ENCODE data around the gene ARMS2. TPM values are rescaled to one million over a fixed set of nuclear protein-coding genes. Genes with fewer than 3 reads are reported as not detected.

ARMS2 gene
- total and polyA plus RNA-seq, 2 of the 13 experiments (the other 11 are each of a cell fraction or from before 2014, with no cell fraction given): not detected

GRCh38 chr10:122487174-122487765 lies 32.8 kb downstream of the ARMS2 start:
- ChIA-PET CTCF (ENCODE audit: low intra/inter-chr PET ratio, low total read pairs) (no interaction called here), POLR2A (no interaction called here)
- H3K4me2 ChIP-seq (ENCODE audit: low read depth, low read length): no peak overlapping the region
- H3K9ac ChIP-seq (ENCODE audit: insufficient read depth, low read depth, low read length): no peak overlapping the region
- ATAC-seq (no peak), FAIRE-seq (no peak), DNase-seq (ENCODE audit: low spot score) (no peak)
- TF ChIP-seq MNT (IDR thresholded peaks at IDR 0.05): peak; percentile 72
- TF ChIP-seq HNF4G (IDR thresholded peaks at IDR 0.05; ENCODE audit: borderline replicate concordance, low read depth, low read length): no peak
- TF ChIP-seq HNF4G (CRISPR knock-in tag; IDR thresholded peaks at IDR 0.05; ENCODE audit: borderline replicate concordance, low read depth): no peak
- WGBS (ENCODE audit: low lambda C conversion rate): 32% methylated on average over 13 of the region's 16 CpGs
- no peak overlapping the region for H3K4me3 ChIP-seq (replicated peaks in 1 of 3; ENCODE audit: insufficient read depth in 1 of 3, low read depth in 2 of 3, low read length in 3 of 3)
- BruUV-seq (replicated peaks): no TSS peak
- no peak overlapping the region for H3K27ac ChIP-seq (ENCODE audit: extremely low read length, insufficient read depth, low read length)
- no peaks in the 10 kb centered on the region for H3K79me2 ChIP-seq (ENCODE audit: insufficient read depth, low read length)
- H3K36me3 ChIP-seq (replicated peaks in 1 of 2; ENCODE audit: control insufficient read depth in 1 of 2, insufficient read depth in 2 of 2, low read length in 2 of 2): no peaks in the 10 kb centered on the region
- H3K27me3 ChIP-seq (ENCODE audit: control insufficient read depth in 1 of 2, insufficient read depth in 2 of 2, low read length in 2 of 2): peaks cover 3 to 59% of the 10 kb centered on the region in 2 experiments; a peak in 4 of 5 replicates
- H2AFZ ChIP-seq (ENCODE audit: low read length): no peak overlapping the region
- no peaks in the 10 kb centered on the region for H4K20me1 ChIP-seq (ENCODE audit: insufficient read depth, low read length)
- H3K4me1 ChIP-seq (ENCODE audit: insufficient read depth, low read length): no peaks in the 10 kb centered on the region
- intact Hi-C loops (cut with micrococcal nuclease; ENCODE audit: unreplicated experiment): no loop called here
- in situ Hi-C loops (cut with HindIII; ENCODE audit: extremely low pct_ligation_motif_present, low pct_unique_long_range_greater_than_20kb): no loop called here
- no peaks in the 10 kb centered on the region for H3K9me3 ChIP-seq (ENCODE audit: low read length)

DNA sequence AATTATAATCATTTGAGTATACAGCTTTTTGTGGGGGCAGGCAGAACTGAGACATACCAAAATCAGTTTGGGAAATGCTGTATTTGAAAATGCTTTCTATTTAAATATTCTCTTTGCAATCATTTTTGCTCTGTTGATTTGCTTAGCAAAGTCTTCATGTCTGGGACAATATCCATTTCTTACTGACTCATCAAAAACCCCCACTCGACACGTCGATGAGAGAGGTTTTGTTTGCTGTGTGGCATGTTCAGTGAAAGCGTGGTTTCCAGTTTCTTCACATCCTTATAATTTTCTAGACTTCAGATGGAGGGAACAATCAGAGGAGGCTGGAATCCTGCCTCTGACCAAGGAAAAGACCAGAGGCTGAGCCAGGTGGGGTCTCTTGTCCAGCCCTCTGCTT lies 35.8 kb downstream of the ARMS2 start:
- H3K27me3 ChIP-seq (ENCODE audit: control insufficient read depth in 1 of 2, insufficient read depth in 2 of 2, low read length in 2 of 2): peaks cover 5 to 78% of the 10 kb centered on the region in 2 experiments; a peak in 4 of 5 replicates
- WGBS (ENCODE audit: low lambda C conversion rate): 21% methylated on average over 4 of the region's 4 CpGs
- no peak overlapping the region for H3K27ac ChIP-seq (ENCODE audit: extremely low read length, insufficient read depth, low read length)
- H3K79me2 ChIP-seq (ENCODE audit: insufficient read depth, low read length): no peaks in the 10 kb centered on the region
- POLR2A ChIA-PET: no interaction called here
- no peak overlapping the region for H3K4me3 ChIP-seq (replicated peaks in 1 of 3; ENCODE audit: insufficient read depth in 1 of 3, low read depth in 2 of 3, low read length in 3 of 3)
- H3K4me2 ChIP-seq (ENCODE audit: low read depth, low read length): no peak overlapping the region
- no peaks in the 10 kb centered on the region for H3K36me3 ChIP-seq (replicated peaks in 1 of 2; ENCODE audit: control insufficient read depth in 1 of 2, insufficient read depth in 2 of 2, low read length in 2 of 2)
- no peak overlapping the region for H2AFZ ChIP-seq (ENCODE audit: low read length)
- intact Hi-C loops (cut with micrococcal nuclease; ENCODE audit: unreplicated experiment): no loop called here
- BruUV-seq (replicated peaks): no TSS peak
- no peak overlapping the region for H3K9ac ChIP-seq (ENCODE audit: insufficient read depth, low read depth, low read length)
- CTCF ChIA-PET (ENCODE audit: low intra/inter-chr PET ratio, low total read pairs): no interaction called here
- in situ Hi-C loops (cut with HindIII; ENCODE audit: extremely low pct_ligation_motif_present, low pct_unique_long_range_greater_than_20kb): no loop called here
- no peak for TF ChIP-seq TBL1XR1 (IDR thresholded peaks at IDR 0.05; ENCODE audit: borderline replicate concordance, low read length, partially characterized antibody)
- TF ChIP-seq MAFF (IDR thresholded peaks at IDR 0.05; ENCODE audit: low read depth, low read length): peak; percentile 81
- TF ChIP-seq MAFK (conservative IDR thresholded peaks at IDR 0.05 in 1 of 2, IDR thresholded peaks at IDR 0.05 in 1 of 2; ENCODE audit: low read length in 2 of 2): peak; percentile 69 to 84; a peak in 3 of 4 replicates
- no peak for TF ChIP-seq THRA (CRISPR knock-in tag; IDR thresholded peaks at IDR 0.05; ENCODE audit: borderline replicate concordance)
- no peak for TF ChIP-seq ZNF776 (CRISPR knock-in tag; IDR thresholded peaks at IDR 0.05)
- no peak for TF ChIP-seq ZNF329 (CRISPR knock-in tag; IDR thresholded peaks at IDR 0.05; ENCODE audit: low read depth)
- no peak for TF ChIP-seq FOXA3 (CRISPR knock-in tag; IDR thresholded peaks at IDR 0.05)
- TF ChIP-seq POLR2AphosphoS2 (IDR thresholded peaks at IDR 0.05; ENCODE audit: low read depth, low read length): no peak
- TF ChIP-seq ZNF121 (CRISPR knock-in tag; IDR thresholded peaks at IDR 0.05): no peak
- no peak for FAIRE-seq
- no peaks in the 10 kb centered on the region for H3K4me1 ChIP-seq (ENCODE audit: insufficient read depth, low read length)
- H4K20me1 ChIP-seq (ENCODE audit: insufficient read depth, low read length): no peaks in the 10 kb centered on the region
- ATAC-seq: no peak
- H3K9me3 ChIP-seq (ENCODE audit: low read length): no peaks in the 10 kb centered on the region
- DNase-seq (ENCODE audit: low spot score): no peak

Measured in HepG2 (cell line).